Caco-2 (cell line): ENCODE data around the gene MANF. TPM values are rescaled to one million over a fixed set of nuclear protein-coding genes. Genes with fewer than 3 reads are reported as not detected.

Experiments
- Bru-seq: library from RNA; stranded (reverse); fragments of 400-500 nt; gene quantifications from one replicate; lab custom pipeline; 2021; lab: Mats Ljungman, UMichigan
- BruChase-seq, 2 experiments: library from RNA; stranded (reverse); fragments of 400-500 nt; gene quantifications; one replicate each; lab custom pipeline; 2021; lab: Mats Ljungman, UMichigan
- BruUV-seq: library from RNA; stranded (reverse); fragments of 400-500 nt; replicated peaks from 2 replicates; lab custom pipeline; 2021; lab: Mats Ljungman, UMichigan
- CTCF ChIA-PET: fragments of 300-600 bp; sonication (Branson Sonifier 250); formaldehyde crosslinking; loops from one replicate; lab custom pipeline; 2022; ENCODE audit warnings: antibody characterized with exemption; lab: Charles Lee
- POLR2A ChIA-PET: fragments of 300-600 bp; sonication (Branson Sonifier 250); formaldehyde crosslinking; loops from one replicate; lab custom pipeline; 2022; ENCODE audit warnings: antibody characterized with exemption; lab: Charles Lee
- DNase-seq, 2 experiments: peaks; one replicate each; pipeline versions ENCODE4 v3.0.0 to v3.0.0-alpha.2; 2020 to 2022
- H3K27me3 ChIP-seq: replicated peaks from 2 replicates; pipeline ENCODE4 v1.6.0; 2011; ENCODE audit warnings: low read length; ENCODE audit not compliant: control insufficient read depth, insufficient read depth
- H3K36me3 ChIP-seq: 2 replicates; pipeline ENCODE4 v1.5.1; 2011; ENCODE audit warnings: low read length; ENCODE audit not compliant: control insufficient read depth, insufficient read depth
- H3K4me1 ChIP-seq: fragments of 250-450 bp; sonication (Bioruptor Pico); 2 replicates; pipeline ENCODE4 v1.5.1; 2020; ENCODE audit warnings: mild to moderate bottlenecking
- H3K4me3 ChIP-seq: 2 replicates; pipeline ENCODE4 v1.5.1; 2011; ENCODE audit warnings: low read depth, mild to moderate bottlenecking, control low read depth, low read length
- H3K9me3 ChIP-seq: fragments of 250-450 bp; sonication (Bioruptor Pico); 2 replicates; pipeline ENCODE4 v1.5.1; 2020; ENCODE audit warnings: mild to moderate bottlenecking, moderate library complexity
- H3K27ac Mint-ChIP-seq: one replicate; pipeline ENCODE4 v1.8.0; 2022; ENCODE audit warnings: mixed read lengths; ENCODE audit not compliant: unreplicated experiment
- H3K27me3 Mint-ChIP-seq: one replicate; pipeline ENCODE4 v1.8.0; 2022; ENCODE audit warnings: mixed read lengths; ENCODE audit not compliant: insufficient read depth, unreplicated experiment
- H3K36me3 Mint-ChIP-seq: one replicate; pipeline ENCODE4 v1.8.0; 2022; ENCODE audit warnings: mild to moderate bottlenecking, mixed read lengths; ENCODE audit not compliant: insufficient read depth, unreplicated experiment
- H3K4me1 Mint-ChIP-seq: one replicate; pipeline ENCODE4 v1.8.0; 2022; ENCODE audit warnings: low read depth, mixed read lengths; ENCODE audit not compliant: unreplicated experiment
- H3K4me3 Mint-ChIP-seq: one replicate; pipeline ENCODE4 v1.8.0; 2022; ENCODE audit warnings: mild to moderate bottlenecking, moderate library complexity, mixed read lengths; ENCODE audit not compliant: unreplicated experiment
- H3K9me3 Mint-ChIP-seq: one replicate; pipeline ENCODE4 v1.8.0; 2022; ENCODE audit warnings: mixed read lengths; ENCODE audit not compliant: unreplicated experiment
- CTCF ChIP-seq, 2 experiments: fragments of 200-600 bp in 1 of 2; IDR thresholded peaks; 1 replicate in 1 of 2; 2 replicates in 1 of 2; pipeline versions ENCODE4 v1.5.1 to v1.8.0; 2011 to 2022; ENCODE audit warnings: antibody characterized with exemption in 1 of 2, control low read depth in 1 of 2, inconsistent platforms in 1 of 2, low read depth in 1 of 2, low read length in 1 of 2, mild to moderate bottlenecking in 1 of 2, moderate library complexity in 1 of 2; ENCODE audit not compliant: insufficient read depth in 1 of 2, severe bottlenecking in 1 of 2, unreplicated experiment in 1 of 2
- intact Hi-C: fragments of 100-400 bp; cut with micrococcal nuclease; formaldehyde crosslinking; loops from one replicate; pipeline ENCODE4 v1.10.0; 2022; ENCODE audit not compliant: unreplicated experiment
- long read RNA-seq: library from polyadenylated mRNA; stranded (forward); transcript quantifications from one replicate; pipeline ENCODE4 v2.0.0, GENCODE V29; 2022
- total RNA-seq: library from RNA; stranded (reverse); gene quantifications from 2 replicates; pipeline ENCODE4 v1.2.3, GENCODE V29; 2022

MANF gene
- total RNA-seq (94.5 and 102 TPM in 2 replicates), Bru-seq, nascent RNA (percentile 81 among the genes with signal in this experiment), BruChase-seq, experiment 1, labeled RNA remaining after a 2-hour chase (percentile 84 among the genes with signal in this experiment), BruChase-seq, experiment 2, labeled RNA remaining after a 6-hour chase (percentile 91 among the genes with signal in this experiment)
- long read RNA-seq, transcript MANF-204 (4 exons, 1,153 nt): major isoform, 19 of 21 reads
- long read RNA-seq, partial matches to known transcripts: 1 of 21 reads
- long read RNA-seq, other reads (novel, unspliced or antisense): 1 of 21 reads

DNA sequence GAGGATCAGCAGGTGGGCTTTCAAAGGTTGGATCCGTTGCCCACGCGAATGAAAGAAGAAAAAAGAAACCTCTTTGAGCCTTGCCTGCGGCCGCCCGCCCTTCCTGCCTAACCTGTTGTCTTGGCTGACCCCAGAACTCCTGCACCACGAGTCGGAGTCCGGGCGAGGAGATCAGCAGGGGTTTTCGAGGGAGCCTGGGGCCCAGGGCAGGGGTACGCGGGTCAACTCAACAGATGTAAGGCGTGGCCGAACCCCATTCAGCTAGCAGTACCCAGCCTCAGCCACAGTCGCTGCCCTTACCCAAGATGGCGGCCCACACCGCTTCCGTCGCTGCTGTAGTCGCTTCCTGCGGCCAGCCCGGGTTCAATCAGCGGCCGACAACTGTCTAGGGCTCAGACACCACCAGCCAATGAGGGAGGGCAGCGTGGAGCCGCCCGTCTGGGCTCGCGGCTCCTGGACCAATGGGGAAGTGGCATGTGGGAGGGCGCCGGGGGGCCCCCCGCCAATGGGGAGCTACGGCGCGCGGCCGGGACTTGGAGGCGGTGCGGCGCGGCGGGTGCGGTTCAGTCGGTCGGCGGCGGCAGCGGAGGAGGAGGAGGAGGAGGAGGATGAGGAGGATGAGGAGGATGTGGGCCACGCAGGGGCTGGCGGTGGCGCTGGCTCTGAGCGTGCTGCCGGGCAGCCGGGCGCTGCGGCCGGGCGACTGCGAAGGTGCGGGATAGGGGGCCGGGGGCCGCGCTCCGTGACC, at the start of gene MANF:
TSS of gene MANF (plus strand) at position 566 of the 748 bp plus-strand sequence. CDS start at position 618, 52 bp downstream.
- Histone ChIP-seq H3K9me3 (no peaks in the 10 kb centered on the region), H3K4me1 (peaks cover 43% of the 10 kb centered on the region), H3K4me3 (peak within 1 kb of the TSS; percentile 94), H3K27me3 (no peaks in the 10 kb centered on the region), H3K36me3 (peaks cover 1% of the 10 kb centered on the region)
- Mint-ChIP-seq H3K9me3 (no peaks in the 10 kb centered on the region), H3K4me3 (peak within 1 kb of the TSS; percentile 96), H3K27me3 (no peaks in the 10 kb centered on the region), H3K36me3 (peaks cover 47% of the 10 kb centered on the region), H3K4me1 (peaks cover 23% of the 10 kb centered on the region), H3K27ac (peak within 1 kb of the TSS; percentile 93)
- TF ChIP-seq CTCF (IDR thresholded peaks at IDR 0.05; ENCODE audit: insufficient read depth in 1 of 2, low read depth in 1 of 2, low read length in 1 of 2, severe bottlenecking in 1 of 2, unreplicated experiment in 1 of 2): no peak
- ChIA-PET CTCF (interaction anchor here (0.6 to 1.9 kb wide), 10 partner anchors 26 to 769 kb away, joined by 3 to 12 read pairs (median 3); partner anchors contain the start of genes DCAF1 and MAPKAPK3), POLR2A (interaction anchor here (0.5 to 1.5 kb wide), 17 partner anchors 11 to 1036 kb away, joined by 3 to 13 read pairs (median 3); partner anchors contain the start of genes ACY1, CYB561D2, DCAF1 and GRM2)
- BruUV-seq: no TSS peak
- intact Hi-C loops: no loop called here
- DNase-seq: peak; percentile 97

GRCh38 chr3:51336261-51336660, 48.8 kb upstream of the MANF start:
- BruUV-seq: no TSS peak
- no peaks in the 10 kb centered on the region for H3K36me3 Mint-ChIP-seq
- no peaks in the 10 kb centered on the region for H3K27me3 ChIP-seq
- ChIA-PET POLR2A (no interaction called here), CTCF (no interaction called here)
- intact Hi-C loops: no loop called here
- H3K4me1 Mint-ChIP-seq: peaks cover 10% of the 10 kb centered on the region
- H3K4me1 ChIP-seq: peaks cover 19% of the 10 kb centered on the region
- no peaks in the 10 kb centered on the region for H3K27me3 Mint-ChIP-seq
- no peaks in the 10 kb centered on the region for H3K9me3 Mint-ChIP-seq
- no peaks in the 10 kb centered on the region for H3K36me3 ChIP-seq
- H3K4me3 Mint-ChIP-seq: no peak overlapping the region
- no peak for TF ChIP-seq CTCF (IDR thresholded peaks at IDR 0.05; ENCODE audit: insufficient read depth in 1 of 2, low read depth in 1 of 2, low read length in 1 of 2, severe bottlenecking in 1 of 2, unreplicated experiment in 1 of 2)
- H3K4me3 ChIP-seq: no peak overlapping the region
- H3K9me3 ChIP-seq: no peaks in the 10 kb centered on the region
- H3K27ac Mint-ChIP-seq: no peak overlapping the region
- DNase-seq: no peak

GRCh38 chr3:51337666-51338065, 47.4 kb upstream of the MANF start:
- no TSS peak for BruUV-seq
- Mint-ChIP-seq H3K27me3 (no peaks in the 10 kb centered on the region), H3K4me1 (peaks cover 10% of the 10 kb centered on the region), H3K9me3 (no peaks in the 10 kb centered on the region), H3K27ac (no peak overlapping the region), H3K36me3 (no peaks in the 10 kb centered on the region), H3K4me3 (no peak overlapping the region)
- Histone ChIP-seq H3K27me3 (no peaks in the 10 kb centered on the region), H3K4me3 (no peak overlapping the region), H3K9me3 (no peaks in the 10 kb centered on the region), H3K4me1 (peaks cover 19% of the 10 kb centered on the region), H3K36me3 (no peaks in the 10 kb centered on the region)
- no peak for TF ChIP-seq CTCF (IDR thresholded peaks at IDR 0.05; ENCODE audit: insufficient read depth in 1 of 2, low read depth in 1 of 2, low read length in 1 of 2, severe bottlenecking in 1 of 2, unreplicated experiment in 1 of 2)
- intact Hi-C loops: no loop called here
- CTCF ChIA-PET: no interaction called here
- POLR2A ChIA-PET: no interaction called here
- DNase-seq: no peak
